Body of pancreas (tissue), 4 donors: ENCODE results near the gene BCKDK. TPM values are rescaled to one million over a fixed set of nuclear protein-coding genes. Genes with fewer than 3 reads are reported as not detected.
"Not testable (repeated sequence)": the region's sequence is repeated elsewhere in the genome, so short reads cannot be mapped to it uniquely, and the experiment has no call there.

ENCODE experiments used
- ATAC-seq: fragments of 150-250 bp; one replicate; pipeline ENCODE4 v1.9.1; 2016
- DNase-seq, 4 donors: peaks; one replicate each; pipeline ENCODE4 v3.0.0-alpha.2; 2019
- H3K27ac ChIP-seq, 4 donors: fragments of 200-600 bp; sonication (generic); 1 replicate in 3 of 4; 2 replicates in 1 of 4; pipeline versions ENCODE4 v1.5.1 to v1.6.1; 2016 to 2019; ENCODE audit warnings: mild to moderate bottlenecking in 1 of 4, mixed read lengths in 1 of 4, moderate library complexity in 1 of 4
- H3K27me3 ChIP-seq, 2 donors: fragments of 200-600 bp; sonication (generic); one replicate each; pipeline ENCODE4 v1.6.0; 2016; ENCODE audit warnings: mild to moderate bottlenecking in 1 of 2
- H3K36me3 ChIP-seq, 2 donors: fragments of 200-600 bp; sonication (generic); replicated peaks in 1 of 2; 2 replicates each; pipeline ENCODE4 v1.5.1; 2016; ENCODE audit warnings: low read depth in 2 of 2; ENCODE audit not compliant: insufficient read depth in 1 of 2
- H3K4me1 ChIP-seq: fragments of 200-600 bp; sonication (generic); one replicate; pipeline ENCODE4 v1.6.0; 2016
- H3K4me3 ChIP-seq, 2 donors: fragments of 200-600 bp; sonication (generic); 1 replicate in 1 of 2; 2 replicates in 1 of 2; pipeline ENCODE4 v1.5.1; 2016 to 2019
- H3K9me3 ChIP-seq, 3 donors: fragments of 200-600 bp; sonication (generic); 1 replicate in 2 of 3; 2 replicates in 1 of 3; pipeline ENCODE4 v1.5.1; 2016
- POLR2A ChIP-seq, 3 donors: fragments of 450-650 bp; IDR thresholded peaks; one replicate each; pipeline ENCODE4 v1.6.1; 2016; ENCODE audit warnings: antibody characterized with exemption in 3 of 3, mild to moderate bottlenecking in 2 of 3
- WGBS, 2 donors: methylation state at CpG; one replicate each; pipeline ENCODE4 v1.1.5; 2017; 5-methylcytosine and 5-hydroxymethylcytosine counted together
- intact Hi-C: fragments of 100-400 bp; cut with DNase I; formaldehyde crosslinking; loops from one replicate; pipeline ENCODE4 v1.15.1; 2023
- total RNA-seq, 2 donors: library from RNA; depleted of rRNA; stranded (reverse); fragments of >200 nt; gene quantifications; one replicate each; pipeline ENCODE4 v1.1.0, GENCODE V29; 2016
- TF ChIP-seq, protein P1 (sequence below), 7 experiments: fragments of 450-650 bp in 4 of 7; fragments of 200-600 bp in 3 of 7; sonication (generic) in 3 of 7; IDR thresholded peaks; one replicate each; pipeline ENCODE4 v1.5.1; 2016 to 2019; ENCODE audit warnings: antibody characterized with exemption in 7 of 7

The BCKDK gene
- total RNA-seq, 2 donors from 2014 or later, result 33.9 to 61.7 TPM

DNA sequence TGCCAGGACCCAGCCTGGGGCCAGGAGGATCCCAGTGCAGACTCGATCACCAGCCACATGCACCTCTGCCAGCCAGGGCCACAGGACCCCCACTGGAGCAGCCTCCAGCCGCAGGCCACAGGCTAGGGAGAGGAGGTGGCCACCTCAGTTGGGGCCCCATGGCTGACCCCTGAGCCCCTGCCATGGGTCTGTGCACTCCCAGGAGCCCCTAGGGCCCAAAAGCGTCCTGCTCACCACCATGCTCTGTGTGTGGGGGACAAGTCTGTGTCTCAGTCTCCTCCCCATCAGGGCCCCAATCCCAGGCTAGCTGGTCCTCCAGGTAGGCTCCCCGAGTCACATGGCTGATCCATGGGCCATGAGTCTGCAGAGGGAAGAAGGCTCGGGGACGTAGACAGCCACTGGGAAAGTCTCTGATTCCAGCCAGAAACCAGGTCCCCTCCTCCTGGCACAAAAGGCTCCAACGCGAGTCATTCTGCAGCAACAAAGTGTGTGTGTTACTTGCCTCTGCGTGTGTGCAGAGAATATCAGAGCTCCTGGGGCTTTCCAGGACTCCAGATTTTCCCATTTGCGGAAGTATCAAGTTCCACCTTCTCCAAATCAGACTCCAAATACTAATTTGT lies 33.4 kb downstream of the BCKDK start:
- ATAC-seq, result peak; percentile 10
- peak in 3 of 4 donors; percentile 60 to 75 (median 66) for DNase-seq
- Histone ChIP-seq H3K9me3 (no peaks in the 10 kb centered on the region), H3K27me3 (no peaks in the 10 kb centered on the region), H3K36me3 (no peaks in the 10 kb centered on the region), H3K4me3 (no peak overlapping the region), H3K4me1 (peaks cover 49% of the 10 kb centered on the region), H3K27ac (peak overlapping the region; percentile 83 to 92 (median 92))
- WGBS, 2 donors, result 1 to 24% methylated on average over 5 to 10 of the region's 10 CpGs
- TF ChIP-seq, protein P1, sequence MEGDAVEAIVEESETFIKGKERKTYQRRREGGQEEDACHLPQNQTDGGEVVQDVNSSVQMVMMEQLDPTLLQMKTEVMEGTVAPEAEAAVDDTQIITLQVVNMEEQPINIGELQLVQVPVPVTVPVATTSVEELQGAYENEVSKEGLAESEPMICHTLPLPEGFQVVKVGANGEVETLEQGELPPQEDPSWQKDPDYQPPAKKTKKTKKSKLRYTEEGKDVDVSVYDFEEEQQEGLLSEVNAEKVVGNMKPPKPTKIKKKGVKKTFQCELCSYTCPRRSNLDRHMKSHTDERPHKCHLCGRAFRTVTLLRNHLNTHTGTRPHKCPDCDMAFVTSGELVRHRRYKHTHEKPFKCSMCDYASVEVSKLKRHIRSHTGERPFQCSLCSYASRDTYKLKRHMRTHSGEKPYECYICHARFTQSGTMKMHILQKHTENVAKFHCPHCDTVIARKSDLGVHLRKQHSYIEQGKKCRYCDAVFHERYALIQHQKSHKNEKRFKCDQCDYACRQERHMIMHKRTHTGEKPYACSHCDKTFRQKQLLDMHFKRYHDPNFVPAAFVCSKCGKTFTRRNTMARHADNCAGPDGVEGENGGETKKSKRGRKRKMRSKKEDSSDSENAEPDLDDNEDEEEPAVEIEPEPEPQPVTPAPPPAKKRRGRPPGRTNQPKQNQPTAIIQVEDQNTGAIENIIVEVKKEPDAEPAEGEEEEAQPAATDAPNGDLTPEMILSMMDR (IDR thresholded peaks at IDR 0.05), result no peak
- TF ChIP-seq POLR2A (IDR thresholded peaks at IDR 0.05), result peak in 1 of 3 donors; percentile 67
- intact Hi-C loops, result loop anchor here (10.0 kb wide), 2 partner anchors 67 to 157 kb away; partner anchors contain the start of genes HSD3B7, ZNF646 and ZNF668

DNA sequence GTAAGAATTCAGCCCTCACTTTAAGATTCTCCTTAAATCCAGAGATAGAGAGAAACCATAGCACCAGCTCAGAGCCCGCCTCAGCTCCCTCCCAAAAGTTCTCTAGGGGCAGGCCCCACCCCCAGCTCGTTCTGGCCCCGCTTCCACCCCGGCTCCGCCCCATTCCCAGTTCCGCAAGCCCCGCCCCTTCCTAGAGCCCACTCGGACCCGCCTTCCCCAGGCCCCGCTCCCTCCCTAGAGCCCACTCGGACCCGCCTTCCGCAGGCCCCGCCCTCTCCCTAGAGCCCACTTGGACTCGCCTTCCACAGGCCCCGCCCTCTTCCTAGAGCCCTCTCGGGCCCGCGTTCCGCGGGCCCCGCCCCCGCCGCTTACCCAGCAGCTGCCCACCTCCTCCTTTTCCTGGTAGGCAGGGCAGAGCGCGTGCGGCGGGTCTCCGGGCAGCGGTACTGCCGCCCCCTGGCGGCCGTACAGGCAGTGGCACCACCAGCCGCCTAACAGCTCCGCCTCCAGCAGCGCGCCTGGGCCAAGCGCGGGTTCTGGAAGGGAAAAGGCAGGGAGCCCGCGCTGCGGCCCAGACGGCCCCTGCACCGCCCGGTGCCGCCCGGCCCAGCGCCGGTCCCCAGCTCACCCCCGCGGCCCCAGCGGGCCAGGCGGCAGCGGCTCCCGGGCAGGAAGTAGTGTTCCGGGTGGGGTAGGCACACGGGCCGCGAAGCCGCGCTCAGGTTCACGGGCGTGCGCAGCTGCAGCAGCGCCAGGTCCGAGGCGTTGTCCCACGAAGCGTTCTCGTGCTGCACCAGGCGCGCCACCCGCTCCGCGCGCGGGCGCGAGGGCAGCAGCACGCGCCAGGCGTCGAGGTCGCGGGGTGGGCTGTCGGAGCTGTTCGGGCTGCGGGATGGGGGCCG lies 34.2 kb downstream of the BCKDK start:
- ATAC-seq, result peak; percentile 88
- Histone ChIP-seq H3K9me3 (no peaks in the 10 kb centered on the region), H3K4me1 (peaks cover 48% of the 10 kb centered on the region), H3K4me3 (no peak overlapping the region), H3K27me3 (no peaks in the 10 kb centered on the region), H3K36me3 (no peaks in the 10 kb centered on the region), H3K27ac (peak overlapping the region; percentile 83 to 92 (median 92))
- peak; percentile 99 to 100 (median 100) for DNase-seq
- 0 to 4% methylated on average over 28 to 79 of the region's 89 CpGs for WGBS, 2 donors
- peak in 2 of 3 donors; percentile 42 to 62 for TF ChIP-seq POLR2A (IDR thresholded peaks at IDR 0.05)
- TF ChIP-seq, protein P1 (IDR thresholded peaks at IDR 0.05), result peak; percentile 95 to 100 (median 97)
- intact Hi-C loops, result loop anchor here (10.0 kb wide), 2 partner anchors 68 to 158 kb away; partner anchors contain the start of genes HSD3B7, ZNF646 and ZNF668

DNA sequence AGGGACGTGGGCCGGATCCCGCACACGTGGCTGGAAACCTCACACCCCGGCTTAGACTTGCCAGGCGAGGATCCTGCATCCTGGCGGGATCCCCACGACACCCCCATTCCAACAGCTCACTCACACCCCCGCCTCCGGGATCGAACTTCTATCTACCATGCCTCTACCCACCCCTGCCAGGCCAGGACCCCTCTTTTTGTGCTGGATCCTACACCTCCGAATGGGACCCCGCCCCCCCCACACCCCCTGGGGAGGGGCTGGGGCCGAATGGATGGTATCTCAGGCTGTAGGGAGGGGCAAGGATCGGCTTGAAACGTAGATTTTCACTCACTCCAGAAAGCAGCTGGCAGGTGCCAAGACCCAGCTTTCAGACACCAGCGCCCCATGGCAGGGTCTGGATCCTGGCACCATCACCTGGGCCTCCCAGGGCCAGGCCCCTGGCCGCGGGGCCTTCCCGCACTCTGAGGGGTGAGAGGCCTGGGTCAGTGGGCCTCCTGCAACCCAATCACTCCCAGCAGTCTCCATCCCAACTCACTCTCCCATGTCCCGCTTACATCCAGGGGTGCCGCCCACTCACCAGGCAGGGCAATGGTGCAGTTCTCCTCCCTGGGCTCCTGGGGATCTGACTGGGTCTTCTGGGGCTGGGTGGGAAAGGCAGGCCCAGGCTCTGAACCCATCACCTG lies 35.0 kb downstream of the BCKDK start:
- DNase-seq, result peak in 3 of 4 donors; percentile 31 to 45 (median 33)
- intact Hi-C loops, result loop anchor here (10.0 kb wide), 2 partner anchors 68 to 158 kb away; partner anchors contain the start of genes HSD3B7, ZNF646 and ZNF668
- TF ChIP-seq, protein P1 (IDR thresholded peaks at IDR 0.05), result no peak

DNA sequence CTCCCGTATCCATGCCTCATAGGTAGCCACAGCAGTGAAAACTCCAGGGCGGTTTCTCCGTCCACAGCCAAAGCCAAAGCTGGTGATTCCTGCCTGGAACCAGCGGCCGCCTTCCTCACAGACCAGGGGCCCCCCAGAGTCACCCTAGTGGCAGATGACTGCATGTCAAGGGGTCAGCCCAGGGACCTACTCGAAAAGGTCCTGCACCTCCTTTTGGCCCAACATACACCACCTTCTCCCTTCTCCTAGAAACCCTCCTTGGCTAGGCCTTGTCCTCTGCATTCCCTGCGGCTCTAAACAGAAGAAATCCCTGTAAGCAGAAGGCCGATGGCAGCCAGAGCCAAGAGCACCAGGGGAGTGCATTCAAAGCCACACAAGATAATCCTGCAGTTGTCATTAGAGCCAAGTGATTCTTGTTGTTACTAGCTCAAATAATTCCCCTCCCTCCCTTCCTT lies 35.5 kb downstream of the BCKDK start:
- 93 to 94% methylated on average over 8 of the region's 8 CpGs for WGBS, 2 donors
- no peak overlapping the region for H3K4me3 ChIP-seq
- TF ChIP-seq, protein P1 (IDR thresholded peaks at IDR 0.05), result no peak
- TF ChIP-seq POLR2A (IDR thresholded peaks at IDR 0.05), result no peak
- H3K9me3 ChIP-seq, result no peaks in the 10 kb centered on the region
- H3K27me3 ChIP-seq, result no peaks in the 10 kb centered on the region
- intact Hi-C loops, result loop anchor here (10.0 kb wide), 2 partner anchors 69 to 159 kb away; partner anchors contain the start of genes HSD3B7, ZNF646 and ZNF668
- no peaks in the 10 kb centered on the region for H3K36me3 ChIP-seq
- ATAC-seq, result no peak
- peaks cover 47% of the 10 kb centered on the region for H3K4me1 ChIP-seq
- no peak overlapping the region for H3K27ac ChIP-seq
- DNase-seq, result no peak

More for the DNA sequence above, 35.0 kb downstream of the BCKDK start:
- no peak overlapping the region for H3K4me3 ChIP-seq
- ATAC-seq, result no peak
- H3K36me3 ChIP-seq, result no peaks in the 10 kb centered on the region
- 63 to 86% methylated on average over 10 to 22 of the region's 22 CpGs for WGBS, 2 donors
- H3K27ac ChIP-seq, result peak overlapping the region; percentile 80 to 92 (median 87)
- no peaks in the 10 kb centered on the region for H3K9me3 ChIP-seq
- peaks cover 47% of the 10 kb centered on the region for H3K4me1 ChIP-seq
- H3K27me3 ChIP-seq, result no peaks in the 10 kb centered on the region

DNA sequence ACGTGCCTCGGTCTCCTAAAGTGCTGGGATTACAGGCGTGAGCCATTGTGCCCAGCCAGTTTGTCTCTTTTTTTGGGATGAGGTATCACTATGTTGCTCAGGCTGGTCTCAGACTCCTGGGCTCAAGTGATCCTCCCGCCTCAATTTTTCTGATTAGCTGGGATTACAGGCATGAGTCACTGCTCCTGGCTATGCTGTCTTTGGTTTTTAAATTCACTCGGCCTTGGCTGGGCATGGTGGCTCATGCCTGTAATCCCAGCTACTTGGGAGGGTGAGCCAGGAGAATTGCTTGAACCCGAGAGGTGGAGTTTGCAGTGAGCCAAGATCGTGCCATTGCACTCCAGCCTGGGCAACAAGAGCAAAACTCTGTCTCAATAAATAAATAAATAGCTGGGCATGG lies 36.2 kb downstream of the BCKDK start:
- intact Hi-C loops, result loop anchor here (10.0 kb wide), 2 partner anchors 70 to 160 kb away; partner anchors contain the start of genes HSD3B7, ZNF646 and ZNF668
- WGBS, 2 donors, result 87 to 96% methylated on average over 7 of the region's 7 CpGs
- H3K27me3 ChIP-seq, H3K27ac ChIP-seq, H3K36me3 ChIP-seq, H3K9me3 ChIP-seq, H3K4me3 ChIP-seq, ATAC-seq, DNase-seq: not testable (repeated sequence)
- H3K4me1 ChIP-seq, result peaks cover 41% of the 10 kb centered on the region
